Measurements from ENCODE around the gene SMIM35.

- TF ChIP-seq POLR2A (IDR thresholded peaks at IDR 0.05) (no peak), POLR2AphosphoS5 (IDR thresholded peaks at IDR 0.05) (no peak), CTCF (IDR thresholded peaks at IDR 0.05) (no peak)
Measured at GRCh38 chr11:118086913-118087768, at the start of gene SMIM35.

Data from breast epithelium (tissue), 3 donors.